H1 (cell line): ENCODE results near the gene GJB6. TPM values are rescaled to one million over a fixed set of nuclear protein-coding genes. Genes with fewer than 3 reads are reported as not detected.

Experiments
- BCL11A ChIP-seq, 2 experiments: IDR thresholded peaks; one replicate each; pipeline ENCODE4 v1.6.1; 2011; ENCODE audit warnings: low read depth in 2 of 2, low read length in 2 of 2, mild to moderate bottlenecking in 2 of 2
- CBX8 ChIP-seq: fragments of 300-800, 300-1000 bp; sonication (generic); IDR thresholded peaks from 2 replicates; pipeline ENCODE4 v1.7.1; 2016; ENCODE audit warnings: low read depth, low read length, borderline replicate concordance
- KDM1A ChIP-seq: fragments of 200-600, 300-600 bp; sonication (generic); IDR thresholded peaks from 2 replicates; pipeline ENCODE4 v1.7.1; 2016; ENCODE audit warnings: mild to moderate bottlenecking, low read length, borderline replicate concordance
- polyA plus RNA-seq, 7 experiments: library from polyadenylated mRNA; depleted of rRNA in 3 of 7; stranded (reverse) in 5 of 7; unstranded in 2 of 7; fragments of >200 nt in 5 of 7; fragments of 200-250 nt in 2 of 7; gene quantifications; 1 replicate in 5 of 7; 2 replicates in 1 of 7; 4 replicates in 1 of 7; pipeline versions ENCODE4 v1.2.1 to v1.2.3, GENCODE V29; 2011 to 2013; ENCODE audit warnings: missing spikeins in 2 of 7, mixed read lengths in 2 of 7
- total RNA-seq: library from RNA; stranded (reverse); fragmentation: NEBNext Ultra II Directional; extraction: Animal tissue kit (Norgen Biotek cat#: 25700); gene quantifications from 2 replicates; pipeline ENCODE4 v1.2.1, GENCODE V29; 2021

The GJB6 gene
- total and polyA plus RNA-seq, 2 of the 8 experiments (the other 6 are each of a cell fraction or from before 2014, with no cell fraction given), result not detected

GRCh38 chr13:20249913-20250312 lies 17.8 kb upstream of the GJB6 start (continued):
- TF ChIP-seq CBX8 (no peak), KDM1A (no peak), BCL11A (IDR thresholded peaks at IDR 0.05; ENCODE audit: low read depth in 2 of 2, low read length in 2 of 2) (no peak)
